Right ventricle myocardium superior (tissue), 1 donor: ENCODE data around the gene CDK19. TPM values are rescaled to one million over a fixed set of nuclear protein-coding genes. Genes with fewer than 3 reads are reported as not detected.

Experiments
- ATAC-seq: fragments of 200-7000 bp; cut with Tn5 transposase; one replicate; pipeline ENCODE4 v1.9.1; 2020; ENCODE audit warnings: mild to moderate bottlenecking; ENCODE audit not compliant: poor library complexity
- DNase-seq: peaks from one replicate; pipeline ENCODE4 v3.0.0-alpha.2; 2020
- intact Hi-C: fragments of 100-400 bp; cut with DNase I; formaldehyde crosslinking; loops from one replicate; pipeline ENCODE4 v1.11.2; 2022
- total RNA-seq: library from RNA; stranded (reverse); fragmentation: NEBNext Ultra II Directional; extraction: Animal tissue kit (Norgen Biotek cat#: 25700); gene quantifications from one replicate; pipeline ENCODE4 v1.2.1, GENCODE V29; 2021
- donor health status: DM: no; HTN: yes; CAD: no; lungs with severe emphysema.

Gene CDK19
- total RNA-seq, 1 donor from 2014 or later, result 10.4 TPM

- intact Hi-C loops, result no loop called here
- DNase-seq (no peak), ATAC-seq (no peak)
These were observed 168.0 kb downstream of the CDK19 start for GRCh38 chr6:110646951-110647910.

GRCh38 chr6:110646419-110646698, 168.9 kb downstream of the CDK19 start:
- intact Hi-C loops, result no loop called here
- ATAC-seq, result no peak
- no peak for DNase-seq

GRCh38 chr6:110645685-110646418, 169.4 kb downstream of the CDK19 start:
- ATAC-seq (no peak), DNase-seq (no peak)
- intact Hi-C loops, result no loop called here

- DNase-seq (no peak), ATAC-seq (no peak)
- intact Hi-C loops, result no loop called here
These were observed 172.1 kb downstream of the CDK19 start for GRCh38 chr6:110643175-110643574.

GRCh38 chr6:110642711-110643110, 172.6 kb downstream of the CDK19 start:
- DNase-seq, result no peak
- intact Hi-C loops, result no loop called here
- ATAC-seq, result no peak

- peak; percentile 81 for ATAC-seq
- intact Hi-C loops, result no loop called here
- DNase-seq, result no peak
These were observed 178.5 kb downstream of the CDK19 start for GRCh38 chr6:110636781-110637180.

- ATAC-seq, result no peak
These were observed 180.2 kb downstream of the CDK19 start for GRCh38 chr6:110635096-110635495.

GRCh38 chr6:110633731-110634213, 181.5 kb downstream of the CDK19 start:
- intact Hi-C loops, result no loop called here
- DNase-seq (no peak), ATAC-seq (no peak)

More at GRCh38 chr6:110635096-110635495, 180.2 kb downstream of the CDK19 start:
- no peak for DNase-seq
- intact Hi-C loops, result no loop called here

GRCh38 chr6:110629153-110629552, 186.1 kb downstream of the CDK19 start:
- intact Hi-C loops, result no loop called here
- DNase-seq (no peak), ATAC-seq (no peak)

GRCh38 chr6:110628330-110628729, 186.9 kb downstream of the CDK19 start:
- ATAC-seq (no peak), DNase-seq (no peak)
- intact Hi-C loops, result no loop called here

- no peak for DNase-seq
- intact Hi-C loops, result no loop called here
- no peak for ATAC-seq
These were observed 188.8 kb downstream of the CDK19 start for GRCh38 chr6:110626442-110626841.

- intact Hi-C loops, result no loop called here
- DNase-seq (no peak), ATAC-seq (peak; percentile 49)
These were observed 189.4 kb downstream of the CDK19 start for GRCh38 chr6:110625883-110626282.

- ATAC-seq, result peak; percentile 51
- DNase-seq, result no peak
- intact Hi-C loops, result no loop called here
These were observed 192.2 kb downstream of the CDK19 start for GRCh38 chr6:110622912-110623578.

- ATAC-seq (no peak), DNase-seq (no peak)
- intact Hi-C loops, result no loop called here
These were observed 194.2 kb downstream of the CDK19 start for GRCh38 chr6:110621061-110621460.

- ATAC-seq (no peak), DNase-seq (no peak)
- intact Hi-C loops, result no loop called here
These were observed 195.2 kb downstream of the CDK19 start for GRCh38 chr6:110620065-110620464.

- peak; percentile 28 for ATAC-seq
These were observed 195.9 kb downstream of the CDK19 start for GRCh38 chr6:110619275-110619908.

GRCh38 chr6:110618591-110619267, 196.5 kb downstream of the CDK19 start:
- intact Hi-C loops, result no loop called here
- peak; percentile 42 for ATAC-seq
- DNase-seq, result no peak

More at GRCh38 chr6:110619275-110619908, 195.9 kb downstream of the CDK19 start:
- DNase-seq, result no peak
- intact Hi-C loops, result no loop called here

GRCh38 chr6:110617057-110617456, 198.2 kb downstream of the CDK19 start:
- no peak for ATAC-seq
- DNase-seq, result no peak
- intact Hi-C loops, result no loop called here
